Measurements from ENCODE around the gene FXYD2. TPM values are rescaled to one million over a fixed set of nuclear protein-coding genes. Genes with fewer than 3 reads are reported as not detected.

Gene FXYD2
- 3.4 TPM for total RNA-seq

DNA sequence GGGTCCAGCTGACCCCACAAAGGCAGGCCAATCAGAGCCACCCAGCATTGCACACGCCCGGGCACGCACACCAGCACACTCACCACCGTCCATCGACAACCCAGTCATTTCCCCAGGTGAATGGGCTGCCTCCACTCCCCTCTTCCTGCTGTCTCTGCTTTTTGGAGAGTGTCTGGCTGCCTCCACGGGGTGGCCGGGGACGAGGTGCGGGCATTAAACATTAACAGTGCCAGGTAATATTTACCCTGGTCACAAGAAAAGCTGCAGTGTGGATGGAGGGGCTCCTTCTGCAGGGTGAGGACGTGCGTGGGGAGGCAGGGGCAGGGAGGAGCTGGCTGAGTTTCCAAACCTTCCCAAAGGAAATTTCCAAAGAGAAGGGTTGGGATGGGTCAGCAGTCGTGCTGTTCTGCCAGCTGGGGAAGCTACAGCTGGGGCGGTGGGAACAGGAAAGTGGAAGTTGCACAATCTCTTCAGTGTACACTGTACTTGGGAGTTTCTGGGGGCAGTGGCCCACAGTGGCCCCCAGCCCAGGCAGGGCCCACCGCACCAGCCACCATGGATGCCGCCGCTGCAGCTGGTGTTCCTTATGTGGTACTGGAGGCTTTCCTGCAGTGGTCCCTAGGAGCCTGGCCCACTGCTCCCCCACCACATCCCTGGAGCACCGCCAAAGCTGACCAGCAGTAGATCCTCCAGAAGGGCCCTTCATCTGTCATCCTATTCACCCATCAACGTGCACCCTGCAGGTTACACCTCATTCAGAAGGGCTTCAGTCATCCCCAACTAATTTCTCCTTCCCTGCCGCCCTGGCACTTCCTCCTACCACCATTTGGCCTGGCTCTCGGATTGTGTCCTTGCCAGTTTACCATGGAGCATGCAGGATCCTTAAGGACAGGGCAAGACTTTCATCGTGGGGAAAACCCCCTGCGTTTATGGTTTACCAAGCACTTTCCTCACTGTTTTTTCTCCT is at the start of gene FXYD2:
FXYD2 (minus strand) TSS at position 174 of the 967 bp plus-strand sequence; CDS start at position 108, 66 bp downstream.

GRCh38 chr11:117796872-117797529 is 27.5 kb downstream of the FXYD2 start, which contains the start of gene DSCAML1:
DSCAML1 (minus strand) TSS chr11:117797216; CDS start chr11:117797079, 137 bp downstream.

Other genes with a start within 250 kb of the FXYD2 start
- gene DSCAML1, start 27.5 kb downstream of the FXYD2 start, total RNA-seq: 30.7 TPM
- gene FXYD6, start 51.9 kb upstream of the FXYD2 start, total RNA-seq: 222 TPM
- 0.63 TPM for gene TMPRSS13, start 104.7 kb upstream of the FXYD2 start, total RNA-seq
- gene IL10RA, start 161.7 kb upstream of the FXYD2 start, total RNA-seq: 1.6 TPM

Data from parietal lobe (tissue), 1 donor.